HG03039 (cell line): Measurements from ENCODE around the gene FRAT2.
A peak's percentile ranks its signal among the peaks of the same experiment; 100 is the strongest.

Source experiments
- ATAC-seq: cut with Tn5 transposase; IDR thresholded peaks from one replicate; pipeline ENCODE4 v1.9.1; 2021; ENCODE audit warnings: mild to moderate bottlenecking, moderate library complexity; ENCODE audit not compliant: unreplicated experiment

Gene FRAT2

GRCh38 chr10:97327348-97328294 lies 6.9 kb downstream of the FRAT2 start:
- no peak for ATAC-seq

- ATAC-seq, result no peak
Measured at GRCh38 chr10:97325754-97326153, 8.8 kb downstream of the FRAT2 start.

- no peak for ATAC-seq
Measured at GRCh38 chr10:97323501-97323900, 11.0 kb downstream of the FRAT2 start.

GRCh38 chr10:97321804-97322190 lies 12.7 kb downstream of the FRAT2 start:
- no peak for ATAC-seq

- no peak for ATAC-seq
Measured at GRCh38 chr10:97321032-97321803, 13.3 kb downstream of the FRAT2 start.

- ATAC-seq, result no peak
Measured at GRCh38 chr10:97320480-97321031, 14.0 kb downstream of the FRAT2 start.

- ATAC-seq, result peak; percentile 14
Measured at GRCh38 chr10:97319671-97320479, 14.7 kb downstream of the FRAT2 start.

GRCh38 chr10:97318772-97319651 lies 15.5 kb downstream of the FRAT2 start, which contains the start of gene FRAT1:
Gene FRAT1 (plus strand): TSS chr10:97319271. CDS start chr10:97319454, 183 bp downstream.
- ATAC-seq, result peak; percentile 66

GRCh38 chr10:97314671-97315070 lies 19.9 kb downstream of the FRAT2 start:
- no peak for ATAC-seq

- no peak for ATAC-seq
Measured at GRCh38 chr10:97312897-97313296, 21.6 kb downstream of the FRAT2 start.

- no peak for ATAC-seq
Measured at GRCh38 chr10:97311111-97311626, 23.4 kb downstream of the FRAT2 start.

- no peak for ATAC-seq
Measured at GRCh38 chr10:97307866-97308780, 26.4 kb downstream of the FRAT2 start.

- no peak for ATAC-seq
Measured at GRCh38 chr10:97307441-97307840, 27.1 kb downstream of the FRAT2 start.

- ATAC-seq, result no peak
Measured at GRCh38 chr10:97302088-97302791, 32.3 kb downstream of the FRAT2 start.

- ATAC-seq, result no peak
Measured at GRCh38 chr10:97300980-97301379, 33.5 kb downstream of the FRAT2 start.

- no peak for ATAC-seq
Measured at GRCh38 chr10:97298223-97298571, 36.3 kb downstream of the FRAT2 start.

- no peak for ATAC-seq
Measured at GRCh38 chr10:97297556-97298222, 36.8 kb downstream of the FRAT2 start.
